ENCODE data around the gene FOXP1.

Gene FOXP1

GRCh38 chr3:71559021-71559420, 24.5 kb downstream of the FOXP1 start:
- H3K4me1 ChIP-seq, result no peaks in the 10 kb centered on the region
- no peak overlapping the region for H3K4me2 ChIP-seq (ENCODE audit: low read length)
- no peaks in the 10 kb centered on the region for H3K36me3 ChIP-seq (ENCODE audit: control insufficient read depth, insufficient read depth, low read length)
- no peak for TF ChIP-seq CTCF (IDR thresholded peaks at IDR 0.05)
- H3K9me3 ChIP-seq (ENCODE audit: control insufficient read depth, low read length), result no peaks in the 10 kb centered on the region
- no peak overlapping the region for H3K27ac ChIP-seq
- H2AFZ ChIP-seq, result no peak overlapping the region
- H3K4me3 ChIP-seq (ENCODE audit: low read depth, low read length), result no peak overlapping the region
- H3K9ac ChIP-seq, result no peak overlapping the region
- H3K27me3 ChIP-seq (ENCODE audit: control insufficient read depth, insufficient read depth, low read length), result no peaks in the 10 kb centered on the region
- peaks cover 13% of the 10 kb centered on the region for H3K79me2 ChIP-seq

DNA sequence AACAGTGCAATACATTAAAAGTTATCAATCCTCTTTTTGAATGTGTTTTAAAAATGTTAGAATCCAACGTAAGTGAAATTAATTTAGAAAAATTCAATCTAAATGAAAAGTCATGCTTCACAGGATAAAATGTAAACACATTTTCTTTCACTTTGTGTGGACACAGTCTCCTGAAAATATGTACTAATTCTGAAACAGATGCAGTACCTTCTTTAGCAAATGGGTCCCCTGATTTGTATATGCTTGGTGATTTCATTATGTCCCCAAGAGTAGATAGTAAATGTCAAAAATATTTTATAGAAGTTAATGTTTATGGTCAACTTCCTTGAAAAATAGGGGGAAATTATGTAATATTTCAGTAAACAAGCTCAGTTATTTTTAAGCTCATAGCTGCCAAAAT, 28.9 kb downstream of the FOXP1 start:
- H3K4me1 ChIP-seq, result no peaks in the 10 kb centered on the region
- H3K9ac ChIP-seq, result no peak overlapping the region
- no peak overlapping the region for H3K4me2 ChIP-seq (ENCODE audit: low read length)
- no peaks in the 10 kb centered on the region for H3K36me3 ChIP-seq (ENCODE audit: control insufficient read depth, insufficient read depth, low read length)
- H3K4me3 ChIP-seq (ENCODE audit: low read depth, low read length), result no peak overlapping the region
- H3K9me3 ChIP-seq (ENCODE audit: control insufficient read depth, low read length), result no peaks in the 10 kb centered on the region
- no peak for TF ChIP-seq CTCF (IDR thresholded peaks at IDR 0.05)
- peaks cover 9% of the 10 kb centered on the region for H3K79me2 ChIP-seq
- no peak overlapping the region for H2AFZ ChIP-seq
- H3K27ac ChIP-seq, result no peak overlapping the region
- no peaks in the 10 kb centered on the region for H3K27me3 ChIP-seq (ENCODE audit: control insufficient read depth, insufficient read depth, low read length)

- no peak overlapping the region for H3K9ac ChIP-seq
- H3K27ac ChIP-seq, result no peak overlapping the region
- peaks cover 4% of the 10 kb centered on the region for H3K79me2 ChIP-seq
- H3K4me3 ChIP-seq (ENCODE audit: low read depth, low read length), result no peak overlapping the region
- H2AFZ ChIP-seq, result no peak overlapping the region
- no peaks in the 10 kb centered on the region for H3K36me3 ChIP-seq (ENCODE audit: control insufficient read depth, insufficient read depth, low read length)
- no peak overlapping the region for H3K4me2 ChIP-seq (ENCODE audit: low read length)
- H3K4me1 ChIP-seq, result no peaks in the 10 kb centered on the region
- no peaks in the 10 kb centered on the region for H3K9me3 ChIP-seq (ENCODE audit: control insufficient read depth, low read length)
- TF ChIP-seq CTCF (IDR thresholded peaks at IDR 0.05), result no peak
- H3K27me3 ChIP-seq (ENCODE audit: control insufficient read depth, insufficient read depth, low read length), result no peaks in the 10 kb centered on the region
Observed at GRCh38 chr3:71551311-71551919, 32.1 kb downstream of the FOXP1 start.

GRCh38 chr3:71549951-71550350, 33.6 kb downstream of the FOXP1 start:
- H3K27ac ChIP-seq, result no peak overlapping the region
- no peak overlapping the region for H3K4me2 ChIP-seq (ENCODE audit: low read length)
- no peak overlapping the region for H2AFZ ChIP-seq
- H3K27me3 ChIP-seq (ENCODE audit: control insufficient read depth, insufficient read depth, low read length), result no peaks in the 10 kb centered on the region
- no peak overlapping the region for H3K9ac ChIP-seq
- TF ChIP-seq CTCF (IDR thresholded peaks at IDR 0.05), result no peak
- no peaks in the 10 kb centered on the region for H3K36me3 ChIP-seq (ENCODE audit: control insufficient read depth, insufficient read depth, low read length)
- no peaks in the 10 kb centered on the region for H3K9me3 ChIP-seq (ENCODE audit: control insufficient read depth, low read length)
- H3K4me1 ChIP-seq, result no peaks in the 10 kb centered on the region
- H3K4me3 ChIP-seq (ENCODE audit: low read depth, low read length), result no peak overlapping the region
- peaks cover 4% of the 10 kb centered on the region for H3K79me2 ChIP-seq

- no peak overlapping the region for H3K27ac ChIP-seq
- no peak for TF ChIP-seq CTCF (IDR thresholded peaks at IDR 0.05)
- no peaks in the 10 kb centered on the region for H3K27me3 ChIP-seq (ENCODE audit: control insufficient read depth, insufficient read depth, low read length)
- no peaks in the 10 kb centered on the region for H3K36me3 ChIP-seq (ENCODE audit: control insufficient read depth, insufficient read depth, low read length)
- H3K4me3 ChIP-seq (ENCODE audit: low read depth, low read length), result no peak overlapping the region
- H3K79me2 ChIP-seq, result peaks cover 4% of the 10 kb centered on the region
- H3K9me3 ChIP-seq (ENCODE audit: control insufficient read depth, low read length), result no peaks in the 10 kb centered on the region
- H3K9ac ChIP-seq, result no peak overlapping the region
- no peaks in the 10 kb centered on the region for H3K4me1 ChIP-seq
- H2AFZ ChIP-seq, result no peak overlapping the region
- H3K4me2 ChIP-seq (ENCODE audit: low read length), result no peak overlapping the region
Observed at GRCh38 chr3:71548705-71549384, 34.7 kb downstream of the FOXP1 start.

Data from parathyroid adenoma (tissue), 2 donors.